Measurements from ENCODE around the gene RLN1. TPM values are rescaled to one million over a fixed set of nuclear protein-coding genes. Genes with fewer than 3 reads are reported as not detected.
"Not testable (repeated sequence)": the region's sequence is repeated elsewhere in the genome, so short reads cannot be mapped to it uniquely, and the experiment has no call there.

Gene RLN1
- total and polyA plus RNA-seq, 2 donors (not counting 1 experiment from before 2014, with no cell fraction given) = 0.60 to 1.4 TPM

- Mint-ChIP-seq H3K27me3 (no peaks in the 10 kb centered on the region), H3K4me3 (no peak overlapping the region), H3K4me1 (peaks cover 11% of the 10 kb centered on the region), H3K9me3 (ENCODE audit: insufficient read depth) (no peaks in the 10 kb centered on the region), H3K27ac (no peak overlapping the region)
- no peak for ATAC-seq (ENCODE audit: low read depth)
- Histone ChIP-seq H2AFZ (ENCODE audit: insufficient read depth, low read depth, low read length, poor library complexity, severe bottlenecking) (peak overlapping the region; percentile 78), H3K27me3 (replicated peaks in 1 of 4; ENCODE audit: control extremely low read depth in 1 of 4, control insufficient read depth in 3 of 4, insufficient read depth in 4 of 4, low read length in 3 of 4) (no peaks in the 10 kb centered on the region), H3K4me1 (ENCODE audit: control insufficient read depth in 2 of 2, insufficient read depth in 2 of 2, low read length in 2 of 2) (peaks cover 5 to 6% of the 10 kb centered on the region in 2 donors), H3K4me2 (replicated peaks; ENCODE audit: low read depth, low read length, poor library complexity, severe bottlenecking) (no peak overlapping the region), H3K27ac (ENCODE audit: low read length in 2 of 2) (no peak overlapping the region), H4K20me1 (ENCODE audit: control insufficient read depth, insufficient read depth, low read length, poor library complexity, severe bottlenecking) (no peaks in the 10 kb centered on the region), H3K79me2 (ENCODE audit: control insufficient read depth, insufficient read depth, low read length) (no peaks in the 10 kb centered on the region), H3K9ac (ENCODE audit: low read length) (no peak overlapping the region), H3K36me3 (replicated peaks in 1 of 2; ENCODE audit: control extremely low read depth in 1 of 2, control insufficient read depth in 1 of 2, extremely low read depth in 1 of 2, insufficient read depth in 2 of 2, low read length in 1 of 2) (no peaks in the 10 kb centered on the region), H3K4me3 (ENCODE audit: control extremely low read depth in 1 of 5, extremely low read depth in 1 of 5, insufficient read depth in 1 of 5, low read depth in 2 of 5, low read length in 4 of 5) (no peak overlapping the region), H3K9me3 (ENCODE audit: control extremely low read depth in 1 of 3, control insufficient read depth in 2 of 3, insufficient read depth in 1 of 3, low read length in 2 of 3) (no peaks in the 10 kb centered on the region)
- DNase-seq = no peak
- intact Hi-C loops (cut with micrococcal nuclease) = no loop called here
- ChIA-PET CTCF (interaction anchor here (1.4 kb wide), 1 partner anchor 137 kb away, joined by 4 read pairs; no protein-coding TSS in a partner anchor), POLR2A (no interaction called here)
- TF ChIP-seq CTCF (IDR thresholded peaks at IDR 0.05) (no peak), EZH2 (IDR thresholded peaks at IDR 0.05; ENCODE audit: borderline replicate concordance, insufficient read depth, low read depth, low read length, poor library complexity, severe bottlenecking) (no peak)
- 93% methylated on average over 2 of the region's 2 CpGs for WGBS (ENCODE audit: insufficient coverage)
These were observed 33.9 kb downstream of the RLN1 start for GRCh38 chr9:5305741-5306140.

GRCh38 chr9:5303840-5304795 lies 35.6 kb downstream of the RLN1 start, which contains the start of gene RLN2:
TSS of gene RLN2 (minus strand) at chr9:5304716. CDS start at chr9:5304580, 136 bp downstream.
- H4K20me1 ChIP-seq (ENCODE audit: control insufficient read depth, insufficient read depth, low read length, poor library complexity, severe bottlenecking); H3K27me3 Mint-ChIP-seq; H3K9me3 Mint-ChIP-seq (ENCODE audit: insufficient read depth); H3K9ac ChIP-seq (ENCODE audit: low read length); H3K27ac ChIP-seq (ENCODE audit: low read length in 2 of 2); CTCF ChIA-PET; H3K36me3 ChIP-seq (replicated peaks in 1 of 2; ENCODE audit: control extremely low read depth in 1 of 2, control insufficient read depth in 1 of 2, extremely low read depth in 1 of 2, insufficient read depth in 2 of 2, low read length in 1 of 2); H3K9me3 ChIP-seq (ENCODE audit: control extremely low read depth in 1 of 3, control insufficient read depth in 2 of 3, insufficient read depth in 1 of 3, low read length in 2 of 3); POLR2A ChIA-PET; H3K4me1 ChIP-seq (ENCODE audit: control insufficient read depth in 2 of 2, insufficient read depth in 2 of 2, low read length in 2 of 2); H3K79me2 ChIP-seq (ENCODE audit: control insufficient read depth, insufficient read depth, low read length); H3K27me3 ChIP-seq (replicated peaks in 1 of 4; ENCODE audit: control extremely low read depth in 1 of 4, control insufficient read depth in 3 of 4, insufficient read depth in 4 of 4, low read length in 3 of 4): not testable (repeated sequence)
- Mint-ChIP-seq H3K4me3 (peak within 1 kb of the TSS; percentile 74), H3K4me1 (peaks cover 11% of the 10 kb centered on the region), H3K27ac (peak within 1 kb of the TSS; percentile 59)
- WGBS (ENCODE audit: insufficient coverage) = 24% methylated on average over 11 of the region's 50 CpGs
- intact Hi-C loops (cut with micrococcal nuclease) = loop anchor here (5.0 kb wide), 1 partner anchor 133 kb away; the partner anchor contains the start of gene PLGRKT
- H2AFZ ChIP-seq (ENCODE audit: insufficient read depth, low read depth, low read length, poor library complexity, severe bottlenecking) = peak within 1 kb of the TSS; percentile 78
- peak within 1 kb of the TSS; percentile 65 for H3K4me2 ChIP-seq (replicated peaks; ENCODE audit: low read depth, low read length, poor library complexity, severe bottlenecking)
- DNase-seq = peak; percentile 59
- ATAC-seq (ENCODE audit: low read depth) = peak; percentile 99
- H3K4me3 ChIP-seq (ENCODE audit: control extremely low read depth in 1 of 5, extremely low read depth in 1 of 5, insufficient read depth in 1 of 5, low read depth in 2 of 5, low read length in 4 of 5) = peak within 1 kb of the TSS in 2 of 5 experiments; percentile 16 to 35
